GM12878 (cell line): ENCODE measurements around the gene PRKCB. TPM values are rescaled to one million over a fixed set of nuclear protein-coding genes. Genes with fewer than 3 reads are reported as not detected.

Source experiments
- ATAC-seq: fragments of 200-7000 bp; cut with Tn5 transposase; 3 replicates; pipeline ENCODE4 v1.9.1; 2020; ENCODE audit warnings: mild to moderate bottlenecking, moderate library complexity
- BruUV-seq: library from RNA; stranded (reverse); fragments of 400-500 nt; replicated peaks from 2 replicates; lab custom pipeline; 2021; lab: Mats Ljungman, UMichigan
- CTCF ChIA-PET: fragments of 300-600 bp; sonication (Branson Sonifier 250); formaldehyde crosslinking; extraction: SDS; loops from one replicate; lab custom pipeline; 2021; ENCODE audit warnings: inconsistent platforms; lab: Yijun Ruan, JAX
- POLR2A ChIA-PET: fragments of 350-600 bp; formaldehyde crosslinking; extraction: SDS; loops from one replicate; lab custom pipeline; 2021; ENCODE audit warnings: inconsistent platforms; lab: Charles Lee
- RAD21 ChIA-PET: fragments of 300-600 bp; sonication (Branson Sonifier 250); formaldehyde crosslinking; loops from one replicate; lab custom pipeline; 2023; ENCODE audit warnings: antibody characterized with exemption; ENCODE audit not compliant: unreplicated experiment; lab: Charles Lee
- SMC1A ChIA-PET: fragments of 300-600 bp; sonication (Branson Sonifier 250); formaldehyde crosslinking; loops from one replicate; lab custom pipeline; 2023; ENCODE audit not compliant: unreplicated experiment, uncharacterized antibody; lab: Charles Lee
- DNase-seq: peaks from one replicate; pipeline ENCODE4 v3.0.0-alpha.2; 2011; ENCODE audit warnings: low read depth, low spot score
- FAIRE-seq: peaks from 3 replicates; lab custom pipeline; 2011; peaks lifted over from hg19 to GRCh38; lab: Jason Lieb, UNC
- H2AFZ ChIP-seq: 2 replicates; pipeline ENCODE4 v1.6.0; 2011; ENCODE audit warnings: low read depth, low read length, control low read depth; ENCODE audit not compliant: control insufficient read depth
- H3K27ac ChIP-seq: 2 replicates; pipeline ENCODE4 v1.5.1; 2011; ENCODE audit warnings: control low read depth; ENCODE audit not compliant: control insufficient read depth, insufficient read depth
- H3K27me3 ChIP-seq, 2 experiments: replicated peaks in 1 of 2; 2 replicates each; pipeline versions ENCODE4 v1.6.0 to v1.6.1; 2011; ENCODE audit warnings: low read length in 1 of 2; ENCODE audit not compliant: control insufficient read depth in 2 of 2, insufficient read depth in 2 of 2
- H3K36me3 ChIP-seq, 2 experiments: 2 replicates each; pipeline ENCODE4 v1.5.1; 2011; ENCODE audit warnings: low read length in 1 of 2; ENCODE audit not compliant: control insufficient read depth in 2 of 2, insufficient read depth in 2 of 2
- H3K4me1 ChIP-seq: 2 replicates; pipeline ENCODE4 v1.6.1; 2011; ENCODE audit warnings: mild to moderate bottlenecking, low read length, moderate library complexity, mixed read lengths; ENCODE audit not compliant: control insufficient read depth, insufficient read depth
- H3K4me2 ChIP-seq: 2 replicates; pipeline ENCODE4 v1.6.0; 2011; ENCODE audit warnings: control low read depth; ENCODE audit not compliant: control insufficient read depth, insufficient read depth
- H3K4me3 ChIP-seq: fragments of 200-600 bp; sonication (generic); 2 replicates; pipeline ENCODE4 v1.5.1; 2016
- H3K79me2 ChIP-seq: 2 replicates; pipeline ENCODE4 v1.6.0; 2011; ENCODE audit warnings: low read length; ENCODE audit not compliant: control insufficient read depth, insufficient read depth
- H3K9ac ChIP-seq: 2 replicates; pipeline ENCODE4 v1.8.0; 2011; ENCODE audit warnings: low read length, control low read depth, mixed read lengths; ENCODE audit not compliant: control insufficient read depth, insufficient read depth
- H3K9me3 ChIP-seq: replicated peaks from 3 replicates; pipeline ENCODE4 v1.5.1; 2011; ENCODE audit warnings: mild to moderate bottlenecking, low read length; ENCODE audit not compliant: control insufficient read depth, insufficient read depth
- H4K20me1 ChIP-seq: 2 replicates; pipeline ENCODE4 v1.6.0; 2011; ENCODE audit not compliant: control insufficient read depth, insufficient read depth
- CBFB ChIP-seq: IDR thresholded peaks from 2 replicates; pipeline ENCODE4 v1.6.1; 2016; ENCODE audit warnings: antibody characterized with exemption, low read depth
- RELA ChIP-seq: fragments of 450-650 bp; IDR thresholded peaks from 2 replicates; pipeline ENCODE4 v1.8.0; 2014; ENCODE audit warnings: borderline replicate concordance; ENCODE audit not compliant: partially characterized antibody
- RUNX3 ChIP-seq: IDR thresholded peaks from 2 replicates; pipeline ENCODE4 v1.6.1; 2012; ENCODE audit warnings: low read length, inconsistent platforms
- WGBS: methylation state at CpG from one replicate; pipeline ENCODE4 v1.1.6; 2016; ENCODE audit warnings: low lambda C conversion rate; ENCODE audit not compliant: insufficient replicate concordance, insufficient coverage; ENCODE audit errors: missing lambda C conversion rate; 5-methylcytosine and 5-hydroxymethylcytosine counted together
- in situ Hi-C: fragments of 300-500 bp; cut with MboI; formaldehyde crosslinking; loops from 9 replicates; pipeline ENCODE4 v1.14.3; 2018; ENCODE audit warnings: mixed read lengths
- intact Hi-C: fragments of 100-400 bp; cut with micrococcal nuclease; formaldehyde crosslinking; loops from one replicate; pipeline ENCODE4 v1.14.2; 2022; ENCODE audit not compliant: unreplicated experiment
- polyA plus RNA-seq, 11 experiments: library from polyadenylated mRNA; depleted of rRNA in 4 of 11; unstranded in 6 of 11; stranded (reverse) in 5 of 11; fragments of >200 nt; fragmentation: Nextera tagmentation in 4 of 11; fragmentation: Illumina TruSeq in 1 of 11; extraction: Ambion mirVana in 4 of 11; extraction: Trizol in 1 of 11; gene quantifications; 1 replicate in 1 of 11; 2 replicates in 10 of 11; pipeline versions ENCODE4 v1.2.1 to v1.2.3, GENCODE V29; 2011 to 2016; ENCODE audit warnings: inconsistent platforms in 2 of 11, missing spikeins in 2 of 11, low read depth in 1 of 11
- total RNA-seq, 4 experiments: library from RNA; depleted of rRNA in 3 of 4; stranded (reverse); fragments of >200 nt in 3 of 4; fragmentation: Illumina TruSeq in 1 of 4; extraction: Trizol in 1 of 4; gene quantifications; 2 replicates each; pipeline versions ENCODE4 v1.2.1 to v1.2.3, GENCODE V29; 2013 to 2021
- TF ChIP-seq, protein P1 (sequence below): IDR thresholded peaks from 2 replicates; pipeline ENCODE4 v1.6.1; 2012; ENCODE audit warnings: mild to moderate bottlenecking, low read depth, low read length

PRKCB gene
- total and polyA plus RNA-seq, 10 of the 15 experiments (the other 5 are each of a cell fraction or from before 2014, with no cell fraction given) = 21.4 to 158 (median 97.3) TPM

DNA sequence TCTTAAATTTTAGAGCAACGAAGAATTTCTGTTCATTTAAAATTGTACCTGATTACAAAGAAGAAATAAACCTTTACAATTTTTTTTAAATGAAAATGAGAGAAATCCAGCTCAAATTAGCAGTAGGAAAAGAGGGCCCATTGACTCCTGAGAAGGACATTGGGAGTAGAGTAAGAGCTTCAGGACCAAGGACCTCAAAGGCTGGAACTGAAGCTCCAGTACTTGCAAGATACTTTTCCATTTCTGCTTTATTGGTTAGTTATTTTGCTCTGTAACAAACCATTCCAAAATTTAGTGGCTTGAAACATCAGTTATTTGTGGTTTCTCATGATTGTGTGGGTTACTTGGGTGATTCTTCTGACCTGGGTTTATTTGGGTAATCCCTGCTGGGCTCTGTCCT is 165.9 kb downstream of the PRKCB start:
- POLR2A ChIA-PET = interaction anchor here (0.9 kb wide), 1 partner anchor 13 kb away, joined by 3 read pairs; no protein-coding TSS in a partner anchor
- FAIRE-seq = no peak
- 47% methylated on average over 1 of the region's 1 CpG for WGBS
- Histone ChIP-seq H4K20me1 (no peaks in the 10 kb centered on the region; the same call in 1 of the 2 replicates), H3K27ac (no peak overlapping the region), H3K9me3 (no peaks in the 10 kb centered on the region; the same call in 2 of the 3 replicates), H3K4me2 (no peak overlapping the region), H3K4me3 (no peak overlapping the region), H3K36me3 (peaks cover 8 to 21% of the 10 kb centered on the region in 2 experiments), H3K9ac (no peak overlapping the region), H2AFZ (no peak overlapping the region), H3K79me2 (peaks cover 3% of the 10 kb centered on the region), H3K27me3 (no peaks in the 10 kb centered on the region), H3K4me1 (peaks cover 23% of the 10 kb centered on the region)
- no peak for ATAC-seq
- in situ Hi-C loops (no loop called here), intact Hi-C loops (no loop called here)
- RAD21 ChIA-PET = interaction anchor here (0.7 to 1.0 kb wide), 2 partner anchors 12 to 143 kb away, joined by 3 read pairs; no protein-coding TSS in a partner anchor
- no peak for TF ChIP-seq RELA
- TF ChIP-seq CBFB = no peak
- TF ChIP-seq, protein P1, sequence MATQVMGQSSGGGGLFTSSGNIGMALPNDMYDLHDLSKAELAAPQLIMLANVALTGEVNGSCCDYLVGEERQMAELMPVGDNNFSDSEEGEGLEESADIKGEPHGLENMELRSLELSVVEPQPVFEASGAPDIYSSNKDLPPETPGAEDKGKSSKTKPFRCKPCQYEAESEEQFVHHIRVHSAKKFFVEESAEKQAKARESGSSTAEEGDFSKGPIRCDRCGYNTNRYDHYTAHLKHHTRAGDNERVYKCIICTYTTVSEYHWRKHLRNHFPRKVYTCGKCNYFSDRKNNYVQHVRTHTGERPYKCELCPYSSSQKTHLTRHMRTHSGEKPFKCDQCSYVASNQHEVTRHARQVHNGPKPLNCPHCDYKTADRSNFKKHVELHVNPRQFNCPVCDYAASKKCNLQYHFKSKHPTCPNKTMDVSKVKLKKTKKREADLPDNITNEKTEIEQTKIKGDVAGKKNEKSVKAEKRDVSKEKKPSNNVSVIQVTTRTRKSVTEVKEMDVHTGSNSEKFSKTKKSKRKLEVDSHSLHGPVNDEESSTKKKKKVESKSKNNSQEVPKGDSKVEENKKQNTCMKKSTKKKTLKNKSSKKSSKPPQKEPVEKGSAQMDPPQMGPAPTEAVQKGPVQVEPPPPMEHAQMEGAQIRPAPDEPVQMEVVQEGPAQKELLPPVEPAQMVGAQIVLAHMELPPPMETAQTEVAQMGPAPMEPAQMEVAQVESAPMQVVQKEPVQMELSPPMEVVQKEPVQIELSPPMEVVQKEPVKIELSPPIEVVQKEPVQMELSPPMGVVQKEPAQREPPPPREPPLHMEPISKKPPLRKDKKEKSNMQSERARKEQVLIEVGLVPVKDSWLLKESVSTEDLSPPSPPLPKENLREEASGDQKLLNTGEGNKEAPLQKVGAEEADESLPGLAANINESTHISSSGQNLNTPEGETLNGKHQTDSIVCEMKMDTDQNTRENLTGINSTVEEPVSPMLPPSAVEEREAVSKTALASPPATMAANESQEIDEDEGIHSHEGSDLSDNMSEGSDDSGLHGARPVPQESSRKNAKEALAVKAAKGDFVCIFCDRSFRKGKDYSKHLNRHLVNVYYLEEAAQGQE = peak; percentile 38; the same call in 1 of the 2 replicates
- 0 out of 2 replicates have a peak, but pooled peaks have one; percentile 14 for TF ChIP-seq RUNX3
- SMC1A ChIA-PET = interaction anchor here (0.7 to 2.8 kb wide), 5 partner anchors 8 to 267 kb away, joined by 3 to 12 read pairs (median 3); no protein-coding TSS in a partner anchor
- no peak for DNase-seq
- CTCF ChIA-PET = interaction anchor here (1.0 to 3.5 kb wide), 3 partner anchors 9 to 198 kb away, joined by 4 to 21 read pairs (median 4); no protein-coding TSS in a partner anchor
- no TSS peak for BruUV-seq
